Measurements from ENCODE around the gene RYR2. TPM values are rescaled to one million over a fixed set of nuclear protein-coding genes. Genes with fewer than 3 reads are reported as not detected.

Gene RYR2
- total RNA-seq, 1 experiment from 2014 or later, result not detected

GRCh38 chr1:237664348-237664747, 622.4 kb downstream of the RYR2 start:
- no peak for DNase-seq (ENCODE audit: low spot score)

- DNase-seq (ENCODE audit: low spot score), result no peak
Observed at GRCh38 chr1:237670302-237670701, 628.3 kb downstream of the RYR2 start.

GRCh38 chr1:237671262-237671661, 629.3 kb downstream of the RYR2 start:
- DNase-seq (ENCODE audit: low spot score), result no peak

- DNase-seq (ENCODE audit: low spot score), result no peak
Observed at GRCh38 chr1:237671935-237672334, 630.0 kb downstream of the RYR2 start.

- DNase-seq (ENCODE audit: low spot score), result peak; percentile 43
Observed at GRCh38 chr1:237672748-237673147, 630.8 kb downstream of the RYR2 start.

- DNase-seq (ENCODE audit: low spot score), result no peak
Observed at GRCh38 chr1:237673631-237674030, 631.6 kb downstream of the RYR2 start.

- peak; percentile 12 for DNase-seq (ENCODE audit: low spot score)
Observed at GRCh38 chr1:237677979-237678378, 636.0 kb downstream of the RYR2 start.

GRCh38 chr1:237679687-237680086, 637.7 kb downstream of the RYR2 start:
- no peak for DNase-seq (ENCODE audit: low spot score)

- DNase-seq (ENCODE audit: low spot score), result no peak
Observed at GRCh38 chr1:237681210-237681609, 639.2 kb downstream of the RYR2 start.

GRCh38 chr1:237684236-237684635, 642.3 kb downstream of the RYR2 start:
- no peak for DNase-seq (ENCODE audit: low spot score)

GRCh38 chr1:237685551-237685950, 643.6 kb downstream of the RYR2 start:
- DNase-seq (ENCODE audit: low spot score), result no peak

- DNase-seq (ENCODE audit: low spot score), result no peak
Observed at GRCh38 chr1:237687804-237688203, 645.8 kb downstream of the RYR2 start.

- no peak for DNase-seq (ENCODE audit: low spot score)
Observed at GRCh38 chr1:237690656-237691055, 648.7 kb downstream of the RYR2 start.

GRCh38 chr1:237692255-237692654, 650.3 kb downstream of the RYR2 start:
- no peak for DNase-seq (ENCODE audit: low spot score)

GRCh38 chr1:237695878-237696277, 653.9 kb downstream of the RYR2 start:
- DNase-seq (ENCODE audit: low spot score), result no peak

GRCh38 chr1:237700181-237700580, 658.2 kb downstream of the RYR2 start:
- DNase-seq (ENCODE audit: low spot score), result no peak

- DNase-seq (ENCODE audit: low spot score), result no peak
Observed at GRCh38 chr1:237701534-237701933, 659.5 kb downstream of the RYR2 start.

- DNase-seq (ENCODE audit: low spot score), result no peak
Observed at GRCh38 chr1:237702161-237702560, 660.2 kb downstream of the RYR2 start.

- no peak for DNase-seq (ENCODE audit: low spot score)
Observed at GRCh38 chr1:237705462-237705861, 663.5 kb downstream of the RYR2 start.

- DNase-seq (ENCODE audit: low spot score), result no peak
Observed at GRCh38 chr1:237709355-237709754, 667.4 kb downstream of the RYR2 start.

GRCh38 chr1:237711281-237711680, 669.3 kb downstream of the RYR2 start:
- no peak for DNase-seq (ENCODE audit: low spot score)

- no peak for DNase-seq (ENCODE audit: low spot score)
Observed at GRCh38 chr1:237712082-237712481, 670.1 kb downstream of the RYR2 start.

GRCh38 chr1:237712586-237713157, 670.7 kb downstream of the RYR2 start:
- DNase-seq (ENCODE audit: low spot score), result no peak

- no peak for DNase-seq (ENCODE audit: low spot score)
Observed at GRCh38 chr1:237713916-237714315, 671.9 kb downstream of the RYR2 start.
